Astrocyte (in vitro differentiated cells and primary cell): Measurements from ENCODE around the gene PCBD2.

ENCODE experiments used
- EZH2 ChIP-seq: IDR thresholded peaks from 2 replicates; pipeline ENCODE4 v1.6.1; 2012; ENCODE audit warnings: mild to moderate bottlenecking, low read length, inconsistent platforms; ENCODE audit not compliant: insufficient read depth
- TF ChIP-seq, protein P1 (sequence below): IDR thresholded peaks from 2 replicates; pipeline ENCODE4 v1.5.1; 2011; ENCODE audit warnings: low read depth, mild to moderate bottlenecking, inconsistent platforms, low read length, moderate library complexity; ENCODE audit not compliant: insufficient read depth

DNA sequence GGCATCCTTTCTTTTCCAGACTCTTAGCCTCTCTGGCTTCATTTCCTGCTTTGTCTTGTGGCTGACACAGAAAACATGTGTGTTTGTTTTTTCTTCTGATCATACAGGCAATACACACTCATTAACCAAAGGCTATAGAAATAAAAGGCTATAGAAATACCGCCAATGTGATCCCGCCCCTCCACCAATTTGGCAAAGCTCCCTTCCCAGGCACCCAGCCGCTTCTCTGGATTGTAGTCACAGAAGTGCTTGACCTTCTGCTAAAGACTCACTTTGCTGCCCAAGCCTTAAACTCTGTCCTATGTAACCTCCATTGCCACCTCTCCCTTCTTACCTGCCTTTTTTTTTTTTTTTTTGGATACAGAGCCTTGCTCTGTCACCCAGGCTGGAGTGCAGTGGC, 25.5 kb upstream of the PCBD2 start:
- TF ChIP-seq, protein P1, sequence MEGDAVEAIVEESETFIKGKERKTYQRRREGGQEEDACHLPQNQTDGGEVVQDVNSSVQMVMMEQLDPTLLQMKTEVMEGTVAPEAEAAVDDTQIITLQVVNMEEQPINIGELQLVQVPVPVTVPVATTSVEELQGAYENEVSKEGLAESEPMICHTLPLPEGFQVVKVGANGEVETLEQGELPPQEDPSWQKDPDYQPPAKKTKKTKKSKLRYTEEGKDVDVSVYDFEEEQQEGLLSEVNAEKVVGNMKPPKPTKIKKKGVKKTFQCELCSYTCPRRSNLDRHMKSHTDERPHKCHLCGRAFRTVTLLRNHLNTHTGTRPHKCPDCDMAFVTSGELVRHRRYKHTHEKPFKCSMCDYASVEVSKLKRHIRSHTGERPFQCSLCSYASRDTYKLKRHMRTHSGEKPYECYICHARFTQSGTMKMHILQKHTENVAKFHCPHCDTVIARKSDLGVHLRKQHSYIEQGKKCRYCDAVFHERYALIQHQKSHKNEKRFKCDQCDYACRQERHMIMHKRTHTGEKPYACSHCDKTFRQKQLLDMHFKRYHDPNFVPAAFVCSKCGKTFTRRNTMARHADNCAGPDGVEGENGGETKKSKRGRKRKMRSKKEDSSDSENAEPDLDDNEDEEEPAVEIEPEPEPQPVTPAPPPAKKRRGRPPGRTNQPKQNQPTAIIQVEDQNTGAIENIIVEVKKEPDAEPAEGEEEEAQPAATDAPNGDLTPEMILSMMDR = no peak
- no peak for TF ChIP-seq EZH2
